ENCODE results near the gene PDGFRA.
A peak's percentile ranks its signal among the peaks of the same experiment; 100 is the strongest.

PDGFRA gene

DNA sequence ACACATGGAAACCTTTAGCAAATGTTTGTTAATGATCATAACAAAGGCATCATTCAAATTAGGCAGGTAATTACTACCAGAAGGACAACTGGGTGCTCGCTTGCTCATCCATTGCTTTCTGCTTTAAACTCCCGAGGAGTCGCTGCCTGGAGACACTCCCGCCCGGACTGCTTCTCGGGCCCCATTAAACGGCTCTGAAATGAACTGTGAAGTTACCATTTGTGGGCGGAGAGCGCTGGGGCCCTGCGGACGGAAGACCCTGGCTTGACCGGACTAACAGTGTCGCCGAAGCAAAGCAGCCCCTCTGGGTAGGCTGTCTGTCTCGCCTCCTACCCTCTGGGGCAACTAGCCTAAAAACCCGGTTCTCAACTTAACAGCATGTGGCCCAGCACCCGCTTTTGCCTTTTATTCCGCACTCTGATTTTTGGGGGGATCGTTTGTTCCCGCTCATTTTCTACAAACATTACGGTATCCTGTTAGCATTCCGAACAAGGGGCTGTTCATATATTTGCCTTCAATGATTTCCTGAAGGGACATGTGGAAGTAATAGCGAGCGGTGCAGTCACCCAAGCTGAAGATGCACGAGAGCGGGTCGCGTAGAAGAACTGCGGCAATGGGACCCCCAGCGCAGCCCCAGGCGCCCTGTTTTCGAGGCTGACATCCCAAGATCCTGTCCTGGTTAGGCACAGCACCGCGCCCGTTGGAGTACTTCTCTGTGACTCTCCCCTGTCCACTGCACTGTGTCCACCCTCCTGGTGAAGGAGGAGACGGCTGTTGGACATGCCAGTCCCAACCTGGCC is 1.6 kb upstream of the PDGFRA start:
- TF ChIP-seq, protein P1, sequence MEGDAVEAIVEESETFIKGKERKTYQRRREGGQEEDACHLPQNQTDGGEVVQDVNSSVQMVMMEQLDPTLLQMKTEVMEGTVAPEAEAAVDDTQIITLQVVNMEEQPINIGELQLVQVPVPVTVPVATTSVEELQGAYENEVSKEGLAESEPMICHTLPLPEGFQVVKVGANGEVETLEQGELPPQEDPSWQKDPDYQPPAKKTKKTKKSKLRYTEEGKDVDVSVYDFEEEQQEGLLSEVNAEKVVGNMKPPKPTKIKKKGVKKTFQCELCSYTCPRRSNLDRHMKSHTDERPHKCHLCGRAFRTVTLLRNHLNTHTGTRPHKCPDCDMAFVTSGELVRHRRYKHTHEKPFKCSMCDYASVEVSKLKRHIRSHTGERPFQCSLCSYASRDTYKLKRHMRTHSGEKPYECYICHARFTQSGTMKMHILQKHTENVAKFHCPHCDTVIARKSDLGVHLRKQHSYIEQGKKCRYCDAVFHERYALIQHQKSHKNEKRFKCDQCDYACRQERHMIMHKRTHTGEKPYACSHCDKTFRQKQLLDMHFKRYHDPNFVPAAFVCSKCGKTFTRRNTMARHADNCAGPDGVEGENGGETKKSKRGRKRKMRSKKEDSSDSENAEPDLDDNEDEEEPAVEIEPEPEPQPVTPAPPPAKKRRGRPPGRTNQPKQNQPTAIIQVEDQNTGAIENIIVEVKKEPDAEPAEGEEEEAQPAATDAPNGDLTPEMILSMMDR (IDR thresholded peaks at IDR 0.05; ENCODE audit: insufficient read depth, low read depth, low read length, missing control alignments): no peak
- peak overlapping the region; percentile 41 for H3K4me3 ChIP-seq (ENCODE audit: low read length)
- DNase-seq (ENCODE audit: low read depth): peak; percentile 50

DNA sequence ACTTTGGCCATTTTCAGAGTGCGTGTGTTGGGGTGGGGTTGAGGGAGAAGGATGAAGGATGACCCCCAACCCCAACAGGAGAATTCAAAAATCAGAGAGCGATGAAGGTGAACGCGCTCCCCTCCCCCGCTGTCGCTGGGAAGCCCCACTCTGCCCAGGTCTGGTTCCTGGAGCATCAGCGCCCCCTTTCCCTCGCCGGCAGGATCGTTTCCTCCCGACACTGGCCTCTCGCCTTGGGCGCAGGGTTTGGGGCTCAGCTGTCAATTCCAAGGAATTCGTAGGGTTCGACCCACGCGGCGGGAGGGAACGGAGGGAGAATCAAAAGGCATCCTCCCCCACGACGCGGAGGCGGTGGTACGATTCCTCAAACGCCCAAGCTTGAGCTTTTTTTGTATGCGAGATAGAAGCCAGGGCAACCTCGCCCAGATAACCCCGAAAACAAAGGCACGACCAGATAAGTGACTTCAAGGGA is 1.0 kb upstream of the PDGFRA start:
- peak overlapping the region; percentile 41 for H3K4me3 ChIP-seq (ENCODE audit: low read length)
- TF ChIP-seq, protein P1 (IDR thresholded peaks at IDR 0.05; ENCODE audit: insufficient read depth, low read depth, low read length, missing control alignments): peak; percentile 80
- peak; percentile 72 for DNase-seq (ENCODE audit: low read depth)

DNA sequence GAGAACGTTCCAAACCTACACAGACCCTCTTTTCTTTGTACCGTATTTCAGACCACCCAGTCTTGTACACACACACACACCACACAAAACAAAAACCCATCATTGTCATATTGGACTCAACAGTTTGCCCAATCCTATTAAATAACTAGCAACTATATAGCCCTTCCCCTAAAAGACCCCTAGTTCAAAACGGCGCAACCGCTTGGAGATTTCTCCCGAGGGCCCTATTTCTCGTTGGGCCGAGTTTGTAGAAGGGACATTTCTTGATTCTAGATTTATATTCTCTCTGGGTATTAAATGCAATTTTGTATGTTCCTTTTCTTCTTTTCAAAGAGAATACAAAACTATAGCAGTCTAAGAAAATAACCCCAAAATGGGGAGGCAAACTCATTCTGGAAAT is 547 bp upstream of the PDGFRA start:
- DNase-seq (ENCODE audit: low read depth): no peak
- H3K4me3 ChIP-seq (ENCODE audit: low read length): no peak overlapping the region

DNA sequence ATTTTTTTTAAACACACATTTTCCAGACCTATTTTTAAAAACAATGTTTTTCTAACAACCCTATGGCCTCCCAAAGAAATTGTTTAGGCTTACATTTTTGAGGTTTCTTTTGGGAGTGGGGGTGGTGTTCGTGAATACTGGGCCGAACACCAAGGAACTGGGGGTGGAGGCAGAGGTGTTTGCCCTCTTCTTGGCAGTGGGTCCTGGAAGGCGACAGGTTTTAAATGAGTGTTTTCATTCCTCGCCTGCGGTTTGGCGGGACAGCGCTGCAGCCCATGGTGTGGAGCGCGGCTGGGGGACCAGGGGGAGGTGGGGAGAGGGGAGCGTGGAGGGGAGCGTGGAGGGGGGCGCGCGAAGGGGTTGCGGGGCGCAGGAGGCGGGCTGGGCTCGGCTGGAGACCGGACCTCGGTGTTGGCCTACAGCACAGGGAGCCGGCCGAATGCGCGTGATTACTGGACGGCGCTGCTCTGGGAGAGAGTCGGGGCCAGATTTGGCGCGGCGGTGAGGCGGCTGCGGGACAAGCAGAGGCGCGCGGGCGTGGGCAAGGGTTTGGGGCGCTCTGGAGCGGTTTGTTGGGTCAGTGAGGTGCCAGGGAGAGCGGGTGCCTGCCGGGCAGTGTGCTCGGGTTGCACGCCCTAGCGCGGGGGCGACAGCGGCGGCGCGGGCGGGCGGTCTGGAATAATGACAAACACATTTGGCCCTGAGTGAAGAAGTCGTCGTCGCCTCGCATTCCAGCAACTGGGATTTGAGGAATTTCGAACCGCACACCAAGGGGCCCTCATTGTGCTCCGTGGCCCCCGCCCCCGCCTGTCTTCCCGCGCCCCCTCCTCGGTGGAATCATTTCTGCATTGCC is 764 bp downstream of the PDGFRA start:
- no peak for DNase-seq (ENCODE audit: low read depth)
- H3K4me3 ChIP-seq (ENCODE audit: low read length): peak overlapping the region; percentile 21
- TF ChIP-seq, protein P1 (IDR thresholded peaks at IDR 0.05; ENCODE audit: insufficient read depth, low read depth, low read length, missing control alignments): no peak

More for the DNA sequence above, 547 bp upstream of the PDGFRA start:
- TF ChIP-seq, protein P1 (IDR thresholded peaks at IDR 0.05; ENCODE audit: insufficient read depth, low read depth, low read length, missing control alignments): no peak

DNA sequence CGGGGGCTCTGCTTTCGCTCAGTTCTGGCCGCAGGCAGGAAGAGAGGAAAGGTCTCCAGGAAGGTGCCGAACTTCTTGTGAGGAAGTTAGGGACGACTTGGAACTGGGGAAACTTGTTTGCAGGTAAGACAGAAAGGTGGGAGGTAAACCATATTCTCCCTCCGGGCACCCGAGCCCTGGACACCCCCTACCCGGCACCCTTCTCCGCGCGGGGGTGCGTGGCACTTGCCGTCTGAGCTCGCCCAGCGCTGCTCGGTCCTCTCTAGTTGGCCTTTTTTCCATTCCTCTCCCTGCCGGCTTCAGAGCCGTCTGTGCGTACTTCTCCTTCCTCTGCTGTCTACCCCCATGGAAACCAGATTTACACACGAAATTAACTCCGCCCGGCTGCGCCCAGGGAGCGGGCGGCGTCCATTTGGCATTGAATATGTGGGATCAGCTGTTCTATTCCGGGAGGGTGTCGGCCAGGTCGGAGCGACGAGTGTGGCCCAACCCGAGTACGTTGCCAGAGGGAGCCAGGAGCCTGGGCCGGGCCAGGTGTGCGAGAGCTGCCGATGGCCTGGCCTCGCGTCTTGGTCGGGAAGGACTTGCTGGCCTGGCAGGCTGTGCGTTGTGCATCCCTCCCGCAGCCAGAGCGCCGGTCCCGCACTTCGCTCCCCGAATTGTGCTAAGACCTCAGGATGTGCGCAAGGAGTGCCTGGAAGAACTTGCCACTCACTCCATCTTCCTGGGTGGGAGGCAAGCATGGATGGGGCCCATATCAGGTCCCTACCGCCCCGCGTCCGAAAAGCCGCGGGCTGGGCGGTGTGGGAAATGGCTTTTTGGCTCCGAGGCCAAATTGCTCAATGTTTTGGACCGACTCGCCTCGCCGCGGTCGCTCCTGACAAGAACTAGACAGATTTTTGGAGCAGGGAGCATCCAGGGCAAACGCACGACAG is 1.7 kb downstream of the PDGFRA start:
- TF ChIP-seq, protein P1 (IDR thresholded peaks at IDR 0.05; ENCODE audit: insufficient read depth, low read depth, low read length, missing control alignments): no peak
- DNase-seq (ENCODE audit: low read depth): peak; percentile 37
- peak overlapping the region; percentile 21 for H3K4me3 ChIP-seq (ENCODE audit: low read length)

DNA sequence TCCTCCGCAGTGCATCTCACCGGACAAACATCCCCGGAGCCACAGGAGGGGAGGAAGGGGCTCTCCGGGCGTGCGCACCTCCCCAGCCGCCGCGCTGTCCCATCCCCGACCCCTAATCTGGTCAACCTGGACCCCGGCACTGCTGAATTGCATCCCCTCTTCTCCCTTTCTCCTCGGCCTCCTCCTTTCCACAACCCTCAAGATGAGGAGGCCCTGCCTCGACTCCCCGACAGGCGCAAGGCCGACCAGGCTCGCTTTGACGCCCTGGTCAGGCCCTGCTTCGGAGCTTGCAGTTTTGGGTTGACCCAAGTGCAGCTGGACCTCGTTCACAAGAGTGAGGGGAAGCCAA is 2.3 kb downstream of the PDGFRA start:
- no peak for DNase-seq (ENCODE audit: low read depth)
- no peak overlapping the region for H3K4me3 ChIP-seq (ENCODE audit: low read length)
- TF ChIP-seq, protein P1 (IDR thresholded peaks at IDR 0.05; ENCODE audit: insufficient read depth, low read depth, low read length, missing control alignments): no peak
